Measurements from ENCODE around the gene EXOSC7. TPM values are rescaled to one million over a fixed set of nuclear protein-coding genes. Genes with fewer than 3 reads are reported as not detected.

Gene EXOSC7
- total and polyA plus RNA-seq, 9 of the 15 experiments (the other 6 are each of a cell fraction or from before 2014, with no cell fraction given): 88.5 to 237 (median 112) TPM

GRCh38 chr3:45041666-45042065 lies 65.6 kb downstream of the EXOSC7 start:
- no peaks in the 10 kb centered on the region for H3K27me3 ChIP-seq (ENCODE audit: control insufficient read depth in 2 of 2, insufficient read depth in 2 of 2, low read length in 2 of 2)
- intact Hi-C loops (cut with micrococcal nuclease) (loop anchor here (2.0 kb wide), 3 partner anchors 95 to 615 kb away; no protein-coding TSS in a partner anchor), in situ Hi-C loops (cut with MboI) (loop anchor here (5.0 to 25.0 kb wide), 2 partner anchors 176 to 1371 kb away; partner anchors contain the start of genes CCR5AS and CCRL2)
- ChIA-PET POLR2A (interaction anchor here (0.5 to 3.7 kb wide), 9 partner anchors 13 to 273 kb away, joined by 3 to 32 read pairs (median 5); no protein-coding TSS in a partner anchor), CTCF (ENCODE audit: low intra/inter-chr PET ratio) (interaction anchor here (0.6 to 5.4 kb wide), 6 partner anchors 125 to 612 kb away, joined by 3 to 94 read pairs (median 4); no protein-coding TSS in a partner anchor)
- H3K4me3 ChIP-seq: no peak overlapping the region
- no TSS peak for BruUV-seq (replicated peaks)
- H3K4me1 ChIP-seq (replicated peaks in 1 of 2; ENCODE audit: control insufficient read depth in 2 of 2, insufficient read depth in 2 of 2, low read length in 2 of 2): peaks cover 8 to 40% of the 10 kb centered on the region in 2 experiments; a peak in 4 of 5 replicates
- peak overlapping the region; percentile 37 for H3K27ac ChIP-seq (ENCODE audit: extremely low read depth, low read depth, low read length)
- peak overlapping the region; percentile 68 for H2AFZ ChIP-seq (ENCODE audit: low read depth, low read length)
- WGBS (ENCODE audit: insufficient coverage, low coverage, missing lambda C conversion rate): 17% methylated on average over 2 of the region's 2 CpGs
- DNase-seq (ENCODE audit: extremely low read depth in 1 of 4, low spot score in 3 of 4): no peak
- no peak overlapping the region for H3K4me2 ChIP-seq (ENCODE audit: insufficient read depth, low read length)
- no peaks in the 10 kb centered on the region for H3K36me3 ChIP-seq (ENCODE audit: control insufficient read depth, insufficient read depth, low read length)
- no peaks in the 10 kb centered on the region for H3K79me2 ChIP-seq (ENCODE audit: control insufficient read depth, insufficient read depth, low read length)
- no peaks in the 10 kb centered on the region for H3K9me1 ChIP-seq (ENCODE audit: control insufficient read depth, insufficient read depth, low read length)
- peak overlapping the region; percentile 2 to 12; a peak in 2 of 4 replicates for H3K9ac ChIP-seq (ENCODE audit: insufficient read depth in 1 of 2, low read depth in 2 of 2, low read length in 2 of 2)
- H3K9me3 ChIP-seq (replicated peaks; ENCODE audit: control insufficient read depth, insufficient read depth, low read depth, low read length): no peaks in the 10 kb centered on the region
- no peak for ATAC-seq
- peak; percentile 49 for FAIRE-seq
- no peaks in the 10 kb centered on the region for H4K20me1 ChIP-seq (replicated peaks; ENCODE audit: control insufficient read depth, insufficient read depth, low read length)
- TF ChIP-seq ZNF830 (CRISPR knock-in tag; IDR thresholded peaks at IDR 0.05) (no peak), TBP (optimal IDR thresholded peaks at IDR 0.05; ENCODE audit: low read depth, low read length) (peak; percentile 28), NR4A1 (CRISPR knock-in tag; IDR thresholded peaks at IDR 0.05) (no peak), NR4A1 (tag; IDR thresholded peaks at IDR 0.05) (no peak), FOXA1 (IDR thresholded peaks at IDR 0.05; ENCODE audit: borderline replicate concordance) (no peak), ZNF445 (CRISPR knock-in tag; IDR thresholded peaks at IDR 0.05; ENCODE audit: low read depth) (no peak), NFATC3 (IDR thresholded peaks at IDR 0.05) (no peak), ZNF707 (CRISPR knock-in tag; conservative IDR thresholded peaks at IDR 0.05) (no peak)
- TF ChIP-seq, protein P1, sequence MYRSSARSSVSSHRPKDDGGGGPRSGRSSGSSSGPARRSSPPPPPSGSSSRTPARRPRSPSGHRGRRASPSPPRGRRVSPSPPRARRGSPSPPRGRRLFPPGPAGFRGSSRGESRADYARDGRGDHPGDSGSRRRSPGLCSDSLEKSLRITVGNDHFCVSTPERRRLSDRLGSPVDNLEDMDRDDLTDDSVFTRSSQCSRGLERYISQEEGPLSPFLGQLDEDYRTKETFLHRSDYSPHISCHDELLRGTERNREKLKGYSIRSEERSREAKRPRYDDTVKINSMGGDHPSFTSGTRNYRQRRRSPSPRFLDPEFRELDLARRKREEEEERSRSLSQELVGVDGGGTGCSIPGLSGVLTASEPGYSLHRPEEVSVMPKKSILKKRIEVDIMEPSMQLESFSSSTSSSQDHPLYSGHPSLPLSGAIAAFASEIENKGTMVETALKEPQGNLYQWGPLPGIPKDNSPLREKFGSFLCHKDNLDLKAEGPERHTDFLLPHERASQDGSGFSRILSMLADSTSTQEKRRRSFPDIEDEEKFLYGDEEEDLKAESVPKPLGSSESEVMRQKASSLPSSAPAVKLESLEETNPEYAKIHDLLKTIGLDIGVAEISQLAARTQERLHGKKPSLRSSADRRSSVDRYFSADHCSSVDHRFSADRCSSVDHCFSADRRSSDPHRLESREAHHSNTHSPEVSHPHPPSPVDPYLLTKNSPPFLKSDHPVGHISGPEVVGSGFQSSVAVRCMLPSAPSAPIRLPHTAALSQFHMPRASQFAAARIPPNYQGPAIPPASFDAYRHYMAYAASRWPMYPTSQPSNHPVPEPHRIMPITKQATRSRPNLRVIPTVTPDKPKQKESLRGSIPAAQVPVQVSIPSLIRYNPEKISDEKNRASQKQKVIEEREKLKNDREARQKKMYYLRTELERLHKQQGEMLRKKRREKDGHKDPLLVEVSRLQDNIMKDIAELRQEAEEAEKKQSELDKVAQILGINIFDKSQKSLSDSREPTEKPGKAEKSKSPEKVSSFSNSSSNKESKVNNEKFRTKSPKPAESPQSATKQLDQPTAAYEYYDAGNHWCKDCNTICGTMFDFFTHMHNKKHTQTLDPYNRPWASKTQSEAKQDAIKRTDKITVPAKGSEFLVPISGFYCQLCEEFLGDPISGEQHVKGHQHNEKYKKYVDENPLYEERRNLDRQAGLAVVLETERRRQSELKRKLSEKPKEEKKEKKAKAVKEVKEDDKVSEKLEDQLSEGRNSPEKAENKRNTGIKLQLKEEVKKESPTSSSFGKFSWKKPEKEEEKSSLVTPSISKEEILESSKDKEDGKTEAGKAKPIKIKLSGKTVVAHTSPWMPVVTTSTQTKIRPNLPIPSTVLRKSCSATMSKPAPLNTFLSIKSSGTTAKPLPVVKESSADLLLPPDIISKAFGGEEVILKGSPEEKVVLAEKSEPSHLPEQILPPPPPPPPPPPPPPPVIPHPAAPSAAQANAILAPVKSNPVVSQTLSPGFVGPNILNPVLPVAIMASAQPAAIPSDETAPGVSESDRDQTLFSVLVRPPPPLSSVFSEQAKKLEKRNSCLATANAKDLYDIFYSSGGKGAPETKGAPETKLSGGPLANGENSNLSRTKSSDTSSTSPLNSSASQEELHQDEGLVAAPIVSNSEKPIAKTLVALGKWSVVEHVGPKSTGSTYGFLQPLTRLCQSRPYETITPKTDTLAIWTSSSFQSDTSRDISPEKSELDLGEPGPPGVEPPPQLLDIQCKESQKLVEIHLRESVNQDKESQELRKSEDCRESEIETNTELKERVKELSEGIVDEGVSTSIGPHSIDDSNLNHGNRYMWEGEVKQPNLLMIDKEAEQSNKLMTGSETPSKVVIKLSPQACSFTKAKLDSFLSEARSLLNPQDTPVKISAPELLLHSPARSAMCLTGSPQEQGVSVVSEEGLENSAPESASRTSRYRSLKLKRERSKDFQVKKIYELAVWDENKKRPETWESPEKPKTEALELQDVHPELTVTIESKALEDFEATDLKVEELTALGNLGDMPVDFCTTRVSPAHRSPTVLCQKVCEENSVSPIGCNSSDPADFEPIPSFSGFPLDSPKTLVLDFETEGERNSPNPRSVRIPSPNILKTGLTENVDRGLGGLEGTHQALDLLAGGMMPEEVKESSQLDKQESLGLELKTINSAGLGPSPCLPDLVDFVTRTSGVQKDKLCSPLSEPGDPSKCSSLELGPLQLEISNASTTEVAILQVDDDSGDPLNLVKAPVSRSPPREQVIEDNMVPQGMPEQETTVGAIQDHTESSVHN (IDR thresholded peaks at IDR 0.05; ENCODE audit: borderline replicate concordance in 1 of 2, low read depth in 1 of 2): no peak
- TF ChIP-seq, protein P2, sequence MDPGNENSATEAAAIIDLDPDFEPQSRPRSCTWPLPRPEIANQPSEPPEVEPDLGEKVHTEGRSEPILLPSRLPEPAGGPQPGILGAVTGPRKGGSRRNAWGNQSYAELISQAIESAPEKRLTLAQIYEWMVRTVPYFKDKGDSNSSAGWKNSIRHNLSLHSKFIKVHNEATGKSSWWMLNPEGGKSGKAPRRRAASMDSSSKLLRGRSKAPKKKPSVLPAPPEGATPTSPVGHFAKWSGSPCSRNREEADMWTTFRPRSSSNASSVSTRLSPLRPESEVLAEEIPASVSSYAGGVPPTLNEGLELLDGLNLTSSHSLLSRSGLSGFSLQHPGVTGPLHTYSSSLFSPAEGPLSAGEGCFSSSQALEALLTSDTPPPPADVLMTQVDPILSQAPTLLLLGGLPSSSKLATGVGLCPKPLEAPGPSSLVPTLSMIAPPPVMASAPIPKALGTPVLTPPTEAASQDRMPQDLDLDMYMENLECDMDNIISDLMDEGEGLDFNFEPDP (CRISPR knock-in tag; IDR thresholded peaks at IDR 0.05): no peak
- TF ChIP-seq, protein P3, sequence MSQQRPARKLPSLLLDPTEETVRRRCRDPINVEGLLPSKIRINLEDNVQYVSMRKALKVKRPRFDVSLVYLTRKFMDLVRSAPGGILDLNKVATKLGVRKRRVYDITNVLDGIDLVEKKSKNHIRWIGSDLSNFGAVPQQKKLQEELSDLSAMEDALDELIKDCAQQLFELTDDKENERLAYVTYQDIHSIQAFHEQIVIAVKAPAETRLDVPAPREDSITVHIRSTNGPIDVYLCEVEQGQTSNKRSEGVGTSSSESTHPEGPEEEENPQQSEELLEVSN (IDR thresholded peaks at IDR 0.05; ENCODE audit: borderline replicate concordance in 1 of 2, extremely low read depth in 1 of 2, insufficient read depth in 1 of 2, insufficient read length in 1 of 2, low read depth in 1 of 2, low read length in 1 of 2, poor library complexity in 1 of 2, severe bottlenecking in 1 of 2): no peak

Data from K562 (cell line).